Neural progenitor cell (in vitro differentiated cells): ENCODE results near the gene RPL22. TPM values are rescaled to one million over a fixed set of nuclear protein-coding genes. Genes with fewer than 3 reads are reported as not detected.

Experiments used
- DNase-seq: peaks from one replicate; pipeline ENCODE4 v3.0.0-alpha.2; 2016; ENCODE audit warnings: low spot score
- H2AFZ ChIP-seq: fragments of 200-600 bp; sonication (generic); replicated peaks from 2 replicates; pipeline ENCODE4 v1.6.1; 2016; ENCODE audit warnings: antibody characterized with exemption
- H3F3A ChIP-seq: fragments of 200-600 bp; sonication (generic); 2 replicates; pipeline ENCODE4 v1.6.1; 2016; ENCODE audit warnings: antibody characterized with exemption, low read depth
- H3K27ac ChIP-seq: fragments of 200-600 bp; sonication (generic); 2 replicates; pipeline ENCODE4 v1.5.1; 2016; ENCODE audit warnings: mild to moderate bottlenecking
- H3K27me3 ChIP-seq: fragments of 200-600 bp; sonication (generic); 2 replicates; pipeline ENCODE4 v1.6.1; 2016; ENCODE audit warnings: mild to moderate bottlenecking, moderate library complexity
- H3K36me3 ChIP-seq: fragments of 200-600 bp; sonication (generic); 2 replicates; pipeline ENCODE4 v1.5.1; 2016
- H3K4me1 ChIP-seq: fragments of 200-600 bp; sonication (generic); 2 replicates; pipeline ENCODE4 v1.6.1; 2016; ENCODE audit warnings: mixed run types
- H3K4me2 ChIP-seq: fragments of 200-600 bp; sonication (generic); 2 replicates; pipeline ENCODE4 v1.6.1; 2016
- H3K4me3 ChIP-seq: fragments of 200-600 bp; sonication (generic); 2 replicates; pipeline ENCODE4 v1.5.1; 2016
- H3K79me2 ChIP-seq: fragments of 200-600 bp; sonication (generic); 2 replicates; pipeline ENCODE4 v1.6.1; 2016; ENCODE audit warnings: low read depth
- H3K9ac ChIP-seq: fragments of 200-600 bp; sonication (generic); 2 replicates; pipeline ENCODE4 v1.6.1; 2016
- H3K9me3 ChIP-seq: fragments of 200-600 bp; sonication (generic); 2 replicates; pipeline ENCODE4 v1.5.1; 2016; ENCODE audit warnings: low read depth
- H4K20me1 ChIP-seq: fragments of 200-600 bp; sonication (generic); 2 replicates; pipeline ENCODE4 v1.6.1; 2016; ENCODE audit warnings: low read depth
- H3K27ac Mint-ChIP-seq: 3 replicates; pipeline ENCODE4 v1.8.0; 2021; ENCODE audit warnings: mixed read lengths
- H3K27me3 Mint-ChIP-seq: 2 replicates; pipeline ENCODE4 v1.8.0; 2022; ENCODE audit warnings: low read depth, mild to moderate bottlenecking, inconsistent platforms, moderate library complexity, mixed read lengths; ENCODE audit not compliant: insufficient read depth
- H3K36me3 Mint-ChIP-seq: 3 replicates; pipeline ENCODE4 v1.8.0; 2021; ENCODE audit warnings: mixed read lengths
- H3K4me1 Mint-ChIP-seq: 3 replicates; pipeline ENCODE4 v1.8.0; 2021; ENCODE audit warnings: mixed read lengths
- H3K4me3 Mint-ChIP-seq: 3 replicates; pipeline ENCODE4 v1.8.0; 2021; ENCODE audit warnings: mild to moderate bottlenecking, moderate library complexity, mixed read lengths
- H3K9me3 Mint-ChIP-seq: 3 replicates; pipeline ENCODE4 v1.8.0; 2020; ENCODE audit warnings: mixed read lengths
- EZH2 ChIP-seq: fragments of 200-600 bp; sonication (generic); IDR thresholded peaks from 2 replicates; pipeline ENCODE4 v1.6.1; 2017; ENCODE audit warnings: antibody characterized with exemption, mild to moderate bottlenecking, moderate library complexity
- EZH2phosphoT487 ChIP-seq: fragments of 200-600 bp; sonication (generic); IDR thresholded peaks from 2 replicates; pipeline ENCODE4 v1.6.1; 2017; ENCODE audit warnings: antibody characterized with exemption
- total RNA-seq: library from RNA; depleted of rRNA; stranded (reverse); fragments of >200 nt; gene quantifications from 2 replicates; pipeline ENCODE4 v1.2.3, GENCODE V29; 2015; ENCODE audit warnings: low replicate concordance
- TF ChIP-seq, protein P1 (sequence below): fragments of 200-600 bp; sonication (generic); IDR thresholded peaks from 2 replicates; pipeline ENCODE4 v1.5.1; 2017; ENCODE audit warnings: antibody characterized with exemption, mild to moderate bottlenecking

The RPL22 gene
- total RNA-seq, 1 donor from 2014 or later, result 410 TPM

DNA sequence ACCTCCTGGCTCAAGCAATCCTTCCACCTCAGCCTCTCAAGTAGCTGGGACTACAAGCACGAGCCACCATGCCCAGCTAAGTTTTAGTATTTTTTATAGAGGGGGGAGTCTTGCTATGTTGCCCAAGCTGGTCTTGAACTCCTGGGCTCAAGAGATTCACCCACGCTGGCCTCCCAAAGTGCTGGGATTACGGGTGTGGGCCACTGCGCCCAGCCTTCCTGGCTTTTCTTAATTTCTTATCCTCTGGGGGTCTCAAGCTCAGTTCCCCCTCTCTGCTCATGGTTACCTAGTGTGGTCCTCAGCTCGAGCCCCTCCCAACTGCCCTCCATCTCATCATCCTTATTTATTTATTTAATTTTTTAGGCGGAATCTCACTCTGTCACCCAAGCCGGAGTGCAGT lies 2.9 kb upstream of the RPL22 start:
- Mint-ChIP-seq H3K9me3 (no peaks in the 10 kb centered on the region), H3K27me3 (peaks cover 11% of the 10 kb centered on the region), H3K36me3 (peaks cover 4% of the 10 kb centered on the region), H3K4me3 (no peak overlapping the region), H3K4me1 (peaks cover 32% of the 10 kb centered on the region), H3K27ac (no peak overlapping the region)
- no peaks in the 10 kb centered on the region for H3K36me3 ChIP-seq
- no peak overlapping the region for H3K4me3 ChIP-seq
- peaks cover 22% of the 10 kb centered on the region for H3K27me3 ChIP-seq
- H3K4me1 ChIP-seq, result peaks cover 19% of the 10 kb centered on the region
- TF ChIP-seq EZH2 (no peak), EZH2phosphoT487 (no peak)
- TF ChIP-seq, protein P1, sequence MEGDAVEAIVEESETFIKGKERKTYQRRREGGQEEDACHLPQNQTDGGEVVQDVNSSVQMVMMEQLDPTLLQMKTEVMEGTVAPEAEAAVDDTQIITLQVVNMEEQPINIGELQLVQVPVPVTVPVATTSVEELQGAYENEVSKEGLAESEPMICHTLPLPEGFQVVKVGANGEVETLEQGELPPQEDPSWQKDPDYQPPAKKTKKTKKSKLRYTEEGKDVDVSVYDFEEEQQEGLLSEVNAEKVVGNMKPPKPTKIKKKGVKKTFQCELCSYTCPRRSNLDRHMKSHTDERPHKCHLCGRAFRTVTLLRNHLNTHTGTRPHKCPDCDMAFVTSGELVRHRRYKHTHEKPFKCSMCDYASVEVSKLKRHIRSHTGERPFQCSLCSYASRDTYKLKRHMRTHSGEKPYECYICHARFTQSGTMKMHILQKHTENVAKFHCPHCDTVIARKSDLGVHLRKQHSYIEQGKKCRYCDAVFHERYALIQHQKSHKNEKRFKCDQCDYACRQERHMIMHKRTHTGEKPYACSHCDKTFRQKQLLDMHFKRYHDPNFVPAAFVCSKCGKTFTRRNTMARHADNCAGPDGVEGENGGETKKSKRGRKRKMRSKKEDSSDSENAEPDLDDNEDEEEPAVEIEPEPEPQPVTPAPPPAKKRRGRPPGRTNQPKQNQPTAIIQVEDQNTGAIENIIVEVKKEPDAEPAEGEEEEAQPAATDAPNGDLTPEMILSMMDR, result no peak
- no peak overlapping the region for H3K9ac ChIP-seq
- H3F3A ChIP-seq, result peaks cover 38% of the 10 kb centered on the region
- peaks cover 21% of the 10 kb centered on the region for H4K20me1 ChIP-seq
- peaks cover 22% of the 10 kb centered on the region for H3K79me2 ChIP-seq
- no peaks in the 10 kb centered on the region for H3K9me3 ChIP-seq
- no peak overlapping the region for H3K27ac ChIP-seq
- no peak overlapping the region for H2AFZ ChIP-seq
- H3K4me2 ChIP-seq, result no peak overlapping the region
- no peak for DNase-seq

DNA sequence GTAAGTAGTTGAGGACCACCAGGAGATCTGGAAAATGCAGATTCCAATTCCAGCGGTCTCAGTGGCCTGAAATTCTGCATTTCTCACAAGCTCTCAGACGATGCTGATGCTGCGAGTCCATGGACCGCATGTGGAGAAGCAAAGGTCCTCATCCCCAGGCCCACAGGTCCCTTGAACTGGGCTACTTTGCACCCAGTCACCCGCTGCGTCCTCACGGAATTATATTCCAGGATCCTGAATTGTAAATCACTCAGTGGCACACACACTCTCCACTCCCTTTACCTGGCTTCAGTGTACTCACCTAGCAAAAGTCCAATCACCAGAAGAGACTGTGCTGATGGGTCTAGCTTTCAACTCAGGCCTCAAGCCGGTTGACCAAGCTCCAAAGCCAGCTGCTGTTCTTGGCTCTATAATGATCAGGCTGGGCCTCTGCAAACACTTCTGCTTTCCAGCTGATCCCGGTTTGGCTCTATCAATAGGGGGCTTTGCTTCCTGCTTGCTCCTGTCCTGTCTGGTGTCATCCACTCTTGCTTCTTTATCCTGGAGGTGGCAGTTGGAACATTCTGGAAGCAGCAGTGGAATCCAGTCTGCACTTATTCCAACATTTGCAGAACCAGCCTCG lies 904 bp upstream of the RPL22 start:
- Histone ChIP-seq H3K27me3 (peaks cover 3% of the 10 kb centered on the region), H3F3A (peaks cover 27% of the 10 kb centered on the region), H3K27ac (no peak overlapping the region), H3K79me2 (peaks cover 42% of the 10 kb centered on the region), H3K4me3 (peak overlapping the region; percentile 84), H3K36me3 (peaks cover 7% of the 10 kb centered on the region), H4K20me1 (peaks cover 39% of the 10 kb centered on the region), H3K4me2 (peak overlapping the region; percentile 66), H2AFZ (peak overlapping the region; percentile 45), H3K9ac (no peak overlapping the region), H3K9me3 (no peaks in the 10 kb centered on the region), H3K4me1 (peaks cover 19% of the 10 kb centered on the region)
- peaks cover 36% of the 10 kb centered on the region for H3K4me1 Mint-ChIP-seq
- peak overlapping the region; percentile 92 for H3K4me3 Mint-ChIP-seq
- peak overlapping the region; percentile 100 for H3K27ac Mint-ChIP-seq
- TF ChIP-seq EZH2phosphoT487, result no peak
- TF ChIP-seq, protein P1, result no peak
- TF ChIP-seq EZH2, result no peak
- no peak for DNase-seq
- H3K27me3 Mint-ChIP-seq, result peaks cover 6% of the 10 kb centered on the region
- H3K36me3 Mint-ChIP-seq, result peaks cover 12% of the 10 kb centered on the region
- H3K9me3 Mint-ChIP-seq, result no peaks in the 10 kb centered on the region

DNA sequence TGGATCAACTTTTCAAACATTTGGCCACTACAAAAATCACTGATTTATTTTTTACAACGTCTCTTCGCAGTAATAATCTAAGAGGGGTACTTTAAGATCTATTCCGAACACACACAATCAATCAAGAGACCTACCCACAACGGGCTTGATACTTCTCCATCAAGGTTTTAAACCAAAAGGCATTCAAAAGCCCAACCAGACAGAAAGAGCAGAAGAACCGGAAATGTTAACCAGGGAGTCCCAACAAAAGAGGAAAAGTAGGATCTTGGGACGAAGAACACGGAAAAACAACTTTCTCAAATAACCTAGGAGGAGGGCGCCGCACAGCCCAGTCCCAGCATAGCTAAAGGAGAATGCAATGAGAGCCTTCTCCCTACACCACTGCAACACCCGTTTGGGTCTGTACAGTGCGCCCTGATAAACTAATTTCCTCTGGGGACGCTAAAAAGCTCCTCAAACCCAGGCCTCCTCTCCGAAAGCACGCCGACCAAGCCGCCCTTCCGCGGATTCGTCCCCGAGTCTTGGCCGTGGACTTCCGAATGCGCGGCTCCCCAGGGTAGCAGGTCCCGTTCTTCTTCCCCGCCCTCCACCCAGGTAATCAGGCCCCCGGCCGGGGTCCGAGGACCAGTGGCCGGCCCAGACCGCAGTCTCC lies 623 bp downstream of the RPL22 start:
- Mint-ChIP-seq H3K4me1 (peaks cover 31% of the 10 kb centered on the region), H3K4me3 (peak overlapping the region; percentile 92), H3K27me3 (peaks cover 4% of the 10 kb centered on the region), H3K36me3 (peaks cover 13% of the 10 kb centered on the region), H3K27ac (peak overlapping the region; percentile 58), H3K9me3 (no peaks in the 10 kb centered on the region)
- peaks cover 19% of the 10 kb centered on the region for H3F3A ChIP-seq
- H3K27ac ChIP-seq, result peak overlapping the region; percentile 18
- H3K4me2 ChIP-seq, result peak overlapping the region; percentile 93
- TF ChIP-seq EZH2, result no peak
- peak overlapping the region; percentile 92 for H3K9ac ChIP-seq
- H3K9me3 ChIP-seq, result no peaks in the 10 kb centered on the region
- peak overlapping the region; percentile 84 for H3K4me3 ChIP-seq
- DNase-seq, result no peak
- H3K79me2 ChIP-seq, result peaks cover 57% of the 10 kb centered on the region
- no peaks in the 10 kb centered on the region for H3K27me3 ChIP-seq
- no peak overlapping the region for H2AFZ ChIP-seq
- peaks cover 15% of the 10 kb centered on the region for H3K36me3 ChIP-seq
- H3K4me1 ChIP-seq, result peaks cover 19% of the 10 kb centered on the region
- peaks cover 53% of the 10 kb centered on the region for H4K20me1 ChIP-seq
